Sciatic nerve (tissue), 1 donor: Measurements from ENCODE around the gene RIPOR3. TPM values are rescaled to one million over a fixed set of nuclear protein-coding genes. Genes with fewer than 3 reads are reported as not detected.

Experiments
- microRNA-seq: library from miRNA; unstranded; fragments of <30 nt; microRNA quantifications from one replicate; pipeline ENCODE4 v1.2.0, GENCODE V29; 2020
- total RNA-seq: library from RNA; stranded (reverse); fragmentation: NEBNext Ultra II Directional; extraction: Animal tissue kit (Norgen Biotek cat#: 25700); gene quantifications from one replicate; pipeline ENCODE4 v1.2.1, GENCODE V29; 2021
- donor health status: DM: no; HTN: no; CAD: no.

The RIPOR3 gene
- total RNA-seq, 1 donor from 2014 or later, result 26.3 TPM

Small RNA genes within 50 kb of the gene (microRNA-seq; reads per million reads assigned to microRNA genes)
- gene MIR1302-5 (not detected), gene MIR645 (not detected)

Other genes starting within 250 kb of the RIPOR3 start
- gene PTPN1, start 181.2 kb downstream of the RIPOR3 start, total RNA-seq, result 25.8 TPM
- gene PARD6B, start 40.0 kb upstream of the RIPOR3 start, total RNA-seq, result 5.7 TPM
- gene BCAS4, start 103.5 kb upstream of the RIPOR3 start, total RNA-seq, result 4.8 TPM
- 57.6 TPM for gene ADNP, start 239.9 kb upstream of the RIPOR3 start, total RNA-seq